Hematopoietic multipotent progenitor cell treated with erythropoietin and hydrocortisone succinate and interleukin-3 and kit ligand, for 17 days (in vitro differentiated cells): ENCODE results near the gene FBRSL1.
"Not testable (repeated sequence)": the region's sequence is repeated elsewhere in the genome, so short reads cannot be mapped to it uniquely, and the experiment has no call there.

Experiments used
- DNase-seq: peaks from one replicate; pipeline ENCODE4 v3.0.0-alpha.2; 2015; ENCODE audit warnings: low spot score

FBRSL1 gene

DNA sequence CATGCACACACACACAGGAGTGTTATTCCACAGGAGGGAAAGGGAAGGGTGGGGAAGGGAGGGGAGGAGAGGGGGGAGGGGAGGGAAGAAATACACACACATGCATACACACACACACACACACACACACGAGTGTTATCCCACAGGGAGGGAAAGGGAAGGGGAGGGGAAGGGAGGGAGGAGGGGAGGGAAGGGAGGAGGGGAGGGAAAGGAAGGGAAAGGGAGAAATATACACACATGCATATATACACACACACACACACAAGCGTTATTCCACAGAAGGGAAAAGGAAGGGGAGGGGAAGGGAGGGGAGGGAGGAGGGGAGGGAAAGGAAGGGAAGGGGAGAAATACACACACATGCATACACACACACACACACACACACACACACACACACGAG is 19.6 kb upstream of the FBRSL1 start:
- no peak for DNase-seq

- DNase-seq, result no peak
Observed at GRCh38 chr12:132471011-132471857, 18.7 kb upstream of the FBRSL1 start.

DNA sequence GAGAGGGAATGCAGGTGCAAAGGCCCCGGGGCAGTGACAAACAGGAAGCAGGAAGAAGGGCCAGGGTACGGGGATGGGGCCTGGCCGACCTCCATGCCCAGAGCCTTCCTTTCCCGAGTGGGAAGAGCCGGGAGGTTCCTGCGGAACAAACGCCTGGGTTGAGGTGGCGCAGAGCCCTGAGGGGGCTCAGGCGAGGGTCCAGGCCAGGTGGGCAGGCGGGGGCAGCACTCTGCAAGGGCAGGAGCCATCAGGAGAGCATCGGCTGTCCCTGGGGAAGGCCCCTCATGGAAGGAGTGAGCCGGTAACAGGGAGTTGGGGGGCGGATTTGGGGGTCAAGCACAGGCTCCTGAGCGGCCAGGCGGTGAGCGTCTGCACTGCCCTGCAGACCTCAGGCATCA is 18.1 kb upstream of the FBRSL1 start:
- DNase-seq, result no peak

- DNase-seq, result no peak
Observed at GRCh38 chr12:132472386-132472785, 17.6 kb upstream of the FBRSL1 start.

DNA sequence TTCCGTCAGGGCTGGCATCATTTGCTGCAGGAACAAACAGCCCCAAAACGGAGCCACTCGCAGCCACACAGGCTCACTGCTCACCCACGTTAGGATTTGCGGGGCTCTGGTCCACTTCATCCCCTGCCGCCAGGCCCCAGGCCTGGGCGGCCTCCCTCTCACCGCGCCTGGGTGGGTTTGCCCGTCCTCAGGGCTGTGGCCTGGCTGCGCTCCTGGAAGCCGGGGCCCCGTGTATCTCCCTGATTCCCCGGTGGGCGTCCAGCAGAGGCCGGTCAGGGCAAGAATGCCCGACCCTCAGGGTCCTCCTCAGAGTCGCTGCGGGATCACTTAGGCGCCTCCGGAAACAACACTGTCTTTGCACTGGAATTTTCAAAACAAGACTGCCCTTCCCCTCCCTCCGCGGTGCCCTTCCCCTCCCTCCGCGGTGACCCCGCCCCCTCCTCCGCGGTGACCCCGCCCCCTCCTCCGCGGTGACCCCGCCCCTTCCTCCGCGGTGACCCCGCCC is 15.7 kb upstream of the FBRSL1 start:
- no peak for DNase-seq

DNA sequence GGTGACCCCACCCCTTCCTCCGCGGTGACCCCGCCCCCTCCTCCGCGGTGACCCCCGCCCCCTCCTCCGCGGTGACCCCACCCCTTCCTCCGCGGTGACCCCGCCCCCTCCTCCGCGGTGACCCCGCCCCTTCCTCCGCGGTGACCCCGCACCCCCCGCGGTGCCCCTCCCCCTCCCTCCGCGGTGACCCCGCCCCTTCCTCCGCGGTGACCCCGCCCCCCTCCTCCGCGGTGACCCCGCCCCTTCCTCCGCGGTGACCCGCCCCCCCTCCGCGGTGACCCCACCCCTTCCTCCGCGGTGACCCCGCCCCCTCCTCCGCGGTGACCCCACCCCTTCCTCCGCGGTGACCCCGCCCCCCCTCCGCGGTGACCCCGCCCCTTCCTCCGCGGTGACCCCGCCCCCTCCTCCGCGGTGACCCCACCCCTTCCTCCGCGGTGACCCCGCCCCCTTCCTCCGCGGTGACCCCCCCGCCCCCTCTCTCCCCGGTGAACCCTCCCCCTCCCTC is 15.1 kb upstream of the FBRSL1 start:
- DNase-seq, result not testable (repeated sequence)

GRCh38 chr12:132475304-132476037 is 14.5 kb upstream of the FBRSL1 start:
- DNase-seq, result no peak

DNA sequence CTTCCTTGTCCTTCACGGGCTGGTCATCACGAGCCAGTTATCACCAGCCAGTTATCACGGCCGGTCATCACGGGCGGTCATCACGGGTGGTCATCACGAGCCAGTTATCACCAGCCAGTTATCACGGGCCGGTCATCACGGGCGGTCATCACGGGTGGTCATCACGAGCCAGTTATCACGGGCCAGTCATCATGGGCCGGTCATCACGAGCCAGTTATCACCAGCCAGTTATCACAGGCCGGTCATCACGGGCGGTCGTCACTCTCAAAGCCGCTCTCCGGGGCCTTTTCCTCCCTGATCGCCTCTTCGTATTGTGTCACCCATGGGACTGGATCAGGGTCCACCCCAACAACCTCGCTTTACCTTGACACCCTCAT is 13.9 kb upstream of the FBRSL1 start:
- no peak for DNase-seq

GRCh38 chr12:132476421-132476820 is 13.5 kb upstream of the FBRSL1 start:
- DNase-seq, result no peak

DNA sequence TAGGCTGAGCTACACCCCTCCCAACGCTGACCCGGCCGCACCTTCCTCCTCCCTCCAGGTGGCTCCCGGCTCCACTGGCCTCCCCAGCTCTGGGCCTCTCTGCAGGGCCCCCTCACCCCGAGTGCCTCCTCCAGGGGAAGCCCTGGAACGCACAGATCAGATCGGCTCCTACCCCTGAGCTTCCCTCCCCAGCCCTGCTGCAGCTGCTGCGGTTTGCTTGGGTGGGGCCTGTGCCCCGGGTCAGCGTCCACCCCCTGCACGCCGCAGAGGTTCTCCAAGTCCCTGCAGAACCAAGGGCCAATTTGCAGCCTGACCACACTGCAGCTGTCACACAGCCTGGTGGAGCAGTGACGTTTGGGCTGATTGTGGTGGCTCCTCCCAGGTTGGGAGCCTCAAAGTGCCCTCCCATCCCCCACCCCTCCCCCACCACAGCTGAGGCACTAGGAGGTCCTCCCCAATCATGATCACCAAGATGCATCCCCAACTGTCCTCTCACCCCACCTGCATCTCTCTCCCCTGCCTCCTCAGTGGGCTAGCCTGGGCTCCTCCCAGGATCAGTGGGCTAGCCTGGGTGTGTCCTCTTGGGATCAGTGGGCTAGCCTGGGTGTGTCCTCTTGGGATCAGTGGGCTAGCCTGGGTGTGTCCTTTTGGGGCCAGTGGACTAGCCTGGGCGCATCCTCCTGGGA is 12.8 kb upstream of the FBRSL1 start:
- no peak for DNase-seq

GRCh38 chr12:132477703-132478432 is 12.1 kb upstream of the FBRSL1 start:
- DNase-seq, result no peak

DNA sequence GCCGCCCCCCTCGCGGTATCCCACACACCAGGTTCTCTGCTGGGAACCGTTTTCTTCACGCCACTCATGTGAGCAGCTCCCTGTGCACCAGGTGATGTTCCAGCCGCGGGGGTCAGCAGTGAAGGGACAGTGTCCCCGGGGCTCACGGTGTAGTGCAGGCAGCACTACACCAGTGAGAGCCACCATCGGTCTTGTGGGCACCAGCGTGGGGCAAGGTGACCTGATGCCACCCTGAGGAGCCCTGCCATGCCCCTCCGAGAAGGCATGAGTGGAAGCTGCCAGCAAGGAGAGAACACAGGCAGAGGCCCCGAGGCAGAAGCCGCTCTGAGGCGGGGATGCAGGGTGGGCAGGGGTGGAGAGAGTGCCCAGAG is 11.5 kb upstream of the FBRSL1 start:
- no peak for DNase-seq

GRCh38 chr12:132478845-132479244 is 11.1 kb upstream of the FBRSL1 start:
- DNase-seq, result no peak

GRCh38 chr12:132479291-132479690 is 10.7 kb upstream of the FBRSL1 start:
- DNase-seq, result no peak

GRCh38 chr12:132479938-132480622 is 9.9 kb upstream of the FBRSL1 start:
- DNase-seq, result no peak

- no peak for DNase-seq
Observed at GRCh38 chr12:132480623-132481132, 9.3 kb upstream of the FBRSL1 start.

GRCh38 chr12:132481345-132481744 is 8.6 kb upstream of the FBRSL1 start:
- no peak for DNase-seq

GRCh38 chr12:132481771-132482745 is 7.9 kb upstream of the FBRSL1 start:
- DNase-seq, result no peak

- DNase-seq, result no peak
Observed at GRCh38 chr12:132482771-132483170, 7.2 kb upstream of the FBRSL1 start.

GRCh38 chr12:132483208-132483607 is 6.7 kb upstream of the FBRSL1 start:
- no peak for DNase-seq
